ENCODE results near the gene NME7.

The NME7 gene

GRCh38 chr1:169155675-169156074 is 211.9 kb downstream of the NME7 start:
- no peak overlapping the region for H3K4me3 ChIP-seq (ENCODE audit: low read depth, low read length)
- TF ChIP-seq CTCF (IDR thresholded peaks at IDR 0.05; ENCODE audit: low read depth, low read length), result no peak

- no peak overlapping the region for H3K4me3 ChIP-seq (ENCODE audit: low read depth, low read length)
- no peak for TF ChIP-seq CTCF (IDR thresholded peaks at IDR 0.05; ENCODE audit: low read depth, low read length)
Measured at GRCh38 chr1:169151338-169151837, 216.2 kb downstream of the NME7 start.

- TF ChIP-seq CTCF (IDR thresholded peaks at IDR 0.05; ENCODE audit: low read depth, low read length), result no peak
- no peak overlapping the region for H3K4me3 ChIP-seq (ENCODE audit: low read depth, low read length)
Measured at GRCh38 chr1:169150641-169151337, 216.8 kb downstream of the NME7 start.

GRCh38 chr1:169149555-169150286 is 217.9 kb downstream of the NME7 start:
- H3K4me3 ChIP-seq (ENCODE audit: low read depth, low read length), result no peak overlapping the region
- no peak for TF ChIP-seq CTCF (IDR thresholded peaks at IDR 0.05; ENCODE audit: low read depth, low read length)

- TF ChIP-seq CTCF (IDR thresholded peaks at IDR 0.05; ENCODE audit: low read depth, low read length), result no peak
- H3K4me3 ChIP-seq (ENCODE audit: low read depth, low read length), result no peak overlapping the region
Measured at GRCh38 chr1:169148472-169149252, 218.9 kb downstream of the NME7 start.

GRCh38 chr1:169146576-169147214 is 220.9 kb downstream of the NME7 start:
- no peak for TF ChIP-seq CTCF (IDR thresholded peaks at IDR 0.05; ENCODE audit: low read depth, low read length)
- no peak overlapping the region for H3K4me3 ChIP-seq (ENCODE audit: low read depth, low read length)
